Measurements from ENCODE around the gene ATP5MC2. TPM values are rescaled to one million over a fixed set of nuclear protein-coding genes. Genes with fewer than 3 reads are reported as not detected.

Gene ATP5MC2
- total RNA-seq, 1 donor from 2014 or later = 283 TPM

GRCh38 chr12:53631721-53632120 lies 44.2 kb downstream of the ATP5MC2 start:
- peaks cover 4% of the 10 kb centered on the region for H3K4me1 Mint-ChIP-seq (ENCODE audit: low read depth, unreplicated experiment)
- H3K36me3 Mint-ChIP-seq (ENCODE audit: unreplicated experiment) = no peaks in the 10 kb centered on the region
- H3K4me3 Mint-ChIP-seq (ENCODE audit: unreplicated experiment) = no peak overlapping the region
- H3K9me3 Mint-ChIP-seq (ENCODE audit: unreplicated experiment) = peaks cover 2% of the 10 kb centered on the region
- DNase-seq = no peak
- TF ChIP-seq CTCF (IDR thresholded peaks at IDR 0.05; ENCODE audit: partially characterized antibody, unreplicated experiment) = no peak
- no peaks in the 10 kb centered on the region for H3K27me3 Mint-ChIP-seq (ENCODE audit: unreplicated experiment)
- H3K27ac Mint-ChIP-seq (ENCODE audit: unreplicated experiment) = no peak overlapping the region

GRCh38 chr12:53627919-53628318 lies 48.0 kb downstream of the ATP5MC2 start:
- no peak overlapping the region for H3K27ac Mint-ChIP-seq (ENCODE audit: unreplicated experiment)
- no peaks in the 10 kb centered on the region for H3K36me3 Mint-ChIP-seq (ENCODE audit: unreplicated experiment)
- H3K27me3 Mint-ChIP-seq (ENCODE audit: unreplicated experiment) = peaks cover 9% of the 10 kb centered on the region
- no peak overlapping the region for H3K4me3 Mint-ChIP-seq (ENCODE audit: unreplicated experiment)
- DNase-seq = no peak
- no peak for TF ChIP-seq CTCF (IDR thresholded peaks at IDR 0.05; ENCODE audit: partially characterized antibody, unreplicated experiment)
- peaks cover 6% of the 10 kb centered on the region for H3K9me3 Mint-ChIP-seq (ENCODE audit: unreplicated experiment)
- H3K4me1 Mint-ChIP-seq (ENCODE audit: low read depth, unreplicated experiment) = peaks cover 20% of the 10 kb centered on the region

- H3K4me1 Mint-ChIP-seq (ENCODE audit: low read depth, unreplicated experiment) = peaks cover 20% of the 10 kb centered on the region
- H3K36me3 Mint-ChIP-seq (ENCODE audit: unreplicated experiment) = no peaks in the 10 kb centered on the region
- no peak for DNase-seq
- peaks cover 9% of the 10 kb centered on the region for H3K27me3 Mint-ChIP-seq (ENCODE audit: unreplicated experiment)
- H3K27ac Mint-ChIP-seq (ENCODE audit: unreplicated experiment) = peak overlapping the region; percentile 93
- TF ChIP-seq CTCF (IDR thresholded peaks at IDR 0.05; ENCODE audit: partially characterized antibody, unreplicated experiment) = no peak
- H3K4me3 Mint-ChIP-seq (ENCODE audit: unreplicated experiment) = peak overlapping the region; percentile 100
- peaks cover 6% of the 10 kb centered on the region for H3K9me3 Mint-ChIP-seq (ENCODE audit: unreplicated experiment)
These were observed 49.1 kb downstream of the ATP5MC2 start for GRCh38 chr12:53626702-53627169.

- Mint-ChIP-seq H3K27me3 (ENCODE audit: unreplicated experiment) (peaks cover 9% of the 10 kb centered on the region), H3K9me3 (ENCODE audit: unreplicated experiment) (peaks cover 6% of the 10 kb centered on the region), H3K27ac (ENCODE audit: unreplicated experiment) (peak within 1 kb of the TSS; percentile 93), H3K4me3 (ENCODE audit: unreplicated experiment) (peak within 1 kb of the TSS; percentile 100), H3K36me3 (ENCODE audit: unreplicated experiment) (no peaks in the 10 kb centered on the region), H3K4me1 (ENCODE audit: low read depth, unreplicated experiment) (peaks cover 20% of the 10 kb centered on the region)
- peak; percentile 99 for DNase-seq
- TF ChIP-seq CTCF (IDR thresholded peaks at IDR 0.05; ENCODE audit: partially characterized antibody, unreplicated experiment) = no peak
These were observed 49.8 kb downstream of the ATP5MC2 start, which contains the start of gene ATF7 for GRCh38 chr12:53625946-53626701. ATF7 (minus strand) TSS chr12:53626382; CDS start chr12:53601000, 25,382 bp downstream.

- TF ChIP-seq CTCF (IDR thresholded peaks at IDR 0.05; ENCODE audit: partially characterized antibody, unreplicated experiment) = no peak
- no peak for DNase-seq
- H3K4me1 Mint-ChIP-seq (ENCODE audit: low read depth, unreplicated experiment) = peaks cover 20% of the 10 kb centered on the region
- H3K9me3 Mint-ChIP-seq (ENCODE audit: unreplicated experiment) = peaks cover 6% of the 10 kb centered on the region
- peaks cover 9% of the 10 kb centered on the region for H3K27me3 Mint-ChIP-seq (ENCODE audit: unreplicated experiment)
- peak overlapping the region; percentile 93 for H3K27ac Mint-ChIP-seq (ENCODE audit: unreplicated experiment)
- peak overlapping the region; percentile 100 for H3K4me3 Mint-ChIP-seq (ENCODE audit: unreplicated experiment)
- H3K36me3 Mint-ChIP-seq (ENCODE audit: unreplicated experiment) = no peaks in the 10 kb centered on the region
These were observed 50.4 kb downstream of the ATP5MC2 start for GRCh38 chr12:53625373-53625945.
